Stomach (tissue), 4 donors: ENCODE data around the gene STN1.

ENCODE experiments used
- POLR2A ChIP-seq, 4 donors: fragments of 450-650 bp; IDR thresholded peaks; one replicate each; pipeline ENCODE4 v1.6.1; 2016; ENCODE audit warnings: antibody characterized with exemption in 4 of 4, control low read depth in 2 of 4, mild to moderate bottlenecking in 1 of 4, moderate library complexity in 1 of 4
- POLR2AphosphoS5 ChIP-seq, 3 donors: sonication (generic); formaldehyde crosslinking; IDR thresholded peaks; one replicate each; pipeline ENCODE4 v1.6.1; 2016; ENCODE audit warnings: antibody characterized with exemption in 3 of 3
- TF ChIP-seq, protein P1 (sequence below), 7 experiments: fragments of 450-650 bp in 4 of 7; fragments of 200-600 bp in 3 of 7; sonication (generic) in 3 of 7; IDR thresholded peaks; one replicate each; pipeline ENCODE4 v1.5.1; 2016 to 2019; ENCODE audit warnings: antibody characterized with exemption in 7 of 7, control low read depth in 2 of 7, mild to moderate bottlenecking in 1 of 7

DNA sequence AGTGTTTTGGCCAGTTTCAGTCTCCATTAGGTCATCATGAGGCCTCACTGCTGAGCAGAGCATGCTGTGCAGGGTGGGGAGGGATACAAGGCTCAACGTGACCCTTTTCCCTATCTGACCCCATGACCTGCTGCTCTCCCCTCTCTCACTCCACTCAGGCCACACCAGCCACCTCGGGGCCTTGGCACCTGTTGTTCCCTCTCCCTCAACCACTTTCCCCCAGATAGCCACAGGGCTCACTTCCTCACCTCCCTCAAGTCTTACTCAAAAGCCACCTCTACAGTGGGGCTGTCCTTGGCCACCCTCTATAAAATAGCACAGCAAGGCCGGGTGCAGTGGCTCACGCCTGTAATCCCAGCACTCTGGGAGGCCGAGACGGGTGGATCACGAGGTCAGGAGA lies 76.5 kb downstream of the STN1 start:
- TF ChIP-seq POLR2A (IDR thresholded peaks at IDR 0.05) (no peak), POLR2AphosphoS5 (IDR thresholded peaks at IDR 0.05) (no peak)
- TF ChIP-seq, protein P1, sequence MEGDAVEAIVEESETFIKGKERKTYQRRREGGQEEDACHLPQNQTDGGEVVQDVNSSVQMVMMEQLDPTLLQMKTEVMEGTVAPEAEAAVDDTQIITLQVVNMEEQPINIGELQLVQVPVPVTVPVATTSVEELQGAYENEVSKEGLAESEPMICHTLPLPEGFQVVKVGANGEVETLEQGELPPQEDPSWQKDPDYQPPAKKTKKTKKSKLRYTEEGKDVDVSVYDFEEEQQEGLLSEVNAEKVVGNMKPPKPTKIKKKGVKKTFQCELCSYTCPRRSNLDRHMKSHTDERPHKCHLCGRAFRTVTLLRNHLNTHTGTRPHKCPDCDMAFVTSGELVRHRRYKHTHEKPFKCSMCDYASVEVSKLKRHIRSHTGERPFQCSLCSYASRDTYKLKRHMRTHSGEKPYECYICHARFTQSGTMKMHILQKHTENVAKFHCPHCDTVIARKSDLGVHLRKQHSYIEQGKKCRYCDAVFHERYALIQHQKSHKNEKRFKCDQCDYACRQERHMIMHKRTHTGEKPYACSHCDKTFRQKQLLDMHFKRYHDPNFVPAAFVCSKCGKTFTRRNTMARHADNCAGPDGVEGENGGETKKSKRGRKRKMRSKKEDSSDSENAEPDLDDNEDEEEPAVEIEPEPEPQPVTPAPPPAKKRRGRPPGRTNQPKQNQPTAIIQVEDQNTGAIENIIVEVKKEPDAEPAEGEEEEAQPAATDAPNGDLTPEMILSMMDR (IDR thresholded peaks at IDR 0.05): no peak
